HUDEP-2 (cell line): ENCODE results near the gene IQSEC3.

Experiments
- DNase-seq, 76 experiments: peaks; one replicate each; lab custom pipeline; 2025; ENCODE audit not compliant: unreplicated experiment in 76 of 76; lab: John Stamatoyannopoulos, UW

The IQSEC3 gene

GRCh38 chr12:108594-108993 is 42.0 kb downstream of the IQSEC3 start:
- peak in 65 of 76 experiments; percentile 9 to 71 (median 53) for DNase-seq

- no peak for DNase-seq
Measured at GRCh38 chr12:109446-109845, 42.9 kb downstream of the IQSEC3 start.

- DNase-seq = no peak
Measured at GRCh38 chr12:109872-110271, 43.3 kb downstream of the IQSEC3 start.

GRCh38 chr12:111699-112493 is 45.3 kb downstream of the IQSEC3 start:
- DNase-seq = no peak

DNA sequence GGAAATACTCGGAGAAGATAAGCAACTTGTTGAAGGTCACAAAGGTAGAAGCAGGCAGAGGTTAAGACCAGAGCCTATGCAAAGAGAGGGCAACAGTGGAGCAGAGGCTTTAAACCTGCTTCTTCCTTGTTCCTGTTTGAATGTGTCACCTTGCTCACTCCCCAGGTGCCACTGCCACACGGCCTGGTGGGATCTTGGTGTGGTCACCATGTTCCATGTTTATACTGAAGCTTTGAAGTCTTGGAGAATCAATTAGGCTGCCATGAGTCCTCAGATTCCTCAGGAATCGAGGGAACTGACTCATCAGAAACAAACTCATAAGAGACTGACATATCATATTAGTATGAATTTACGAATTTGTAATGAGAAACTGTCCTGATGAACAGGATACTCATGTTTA is 46.8 kb downstream of the IQSEC3 start:
- no peak for DNase-seq

- no peak for DNase-seq
Measured at GRCh38 chr12:114626-115211, 48.2 kb downstream of the IQSEC3 start.

DNA sequence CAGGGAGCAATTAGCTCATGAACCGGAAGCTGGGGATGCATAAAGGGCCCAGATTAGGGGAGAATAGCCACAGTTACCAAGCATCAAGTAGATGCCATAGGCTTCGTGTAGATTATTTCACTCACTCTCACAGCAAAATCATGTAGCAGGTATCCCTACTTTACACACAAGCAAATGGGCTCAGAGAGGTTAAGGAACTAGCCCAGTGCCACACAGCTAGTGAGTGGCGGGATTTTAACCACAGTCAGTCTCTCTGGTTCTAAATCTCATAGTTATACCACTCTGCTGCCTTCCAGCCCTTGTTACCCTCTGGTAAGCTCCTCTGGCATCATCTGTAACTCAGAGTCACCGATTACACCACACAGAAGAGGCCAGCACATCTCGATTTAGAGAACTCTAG is 49.0 kb downstream of the IQSEC3 start:
- no peak for DNase-seq

GRCh38 chr12:115960-116915 is 49.7 kb downstream of the IQSEC3 start:
- no peak for DNase-seq

DNA sequence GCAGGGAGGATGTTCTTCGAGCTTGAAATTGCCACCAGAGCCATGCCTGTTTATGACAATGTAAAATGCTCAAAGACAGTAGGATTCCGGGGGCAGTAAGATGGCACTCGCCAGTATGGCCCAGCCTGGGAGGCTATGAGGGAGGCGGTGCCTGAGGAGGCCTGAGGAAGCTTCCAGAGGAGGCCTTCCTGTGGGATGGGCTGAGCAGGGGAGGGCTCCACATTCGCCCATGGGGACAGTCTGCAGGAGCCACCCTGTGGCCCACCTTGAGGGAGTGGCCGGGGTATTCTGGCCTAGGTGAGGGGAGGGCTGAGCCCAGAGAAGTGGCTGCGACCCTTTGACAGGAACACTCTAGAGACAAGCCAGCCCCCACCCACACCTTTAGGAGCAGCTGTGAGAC is 50.7 kb downstream of the IQSEC3 start:
- no peak for DNase-seq

DNA sequence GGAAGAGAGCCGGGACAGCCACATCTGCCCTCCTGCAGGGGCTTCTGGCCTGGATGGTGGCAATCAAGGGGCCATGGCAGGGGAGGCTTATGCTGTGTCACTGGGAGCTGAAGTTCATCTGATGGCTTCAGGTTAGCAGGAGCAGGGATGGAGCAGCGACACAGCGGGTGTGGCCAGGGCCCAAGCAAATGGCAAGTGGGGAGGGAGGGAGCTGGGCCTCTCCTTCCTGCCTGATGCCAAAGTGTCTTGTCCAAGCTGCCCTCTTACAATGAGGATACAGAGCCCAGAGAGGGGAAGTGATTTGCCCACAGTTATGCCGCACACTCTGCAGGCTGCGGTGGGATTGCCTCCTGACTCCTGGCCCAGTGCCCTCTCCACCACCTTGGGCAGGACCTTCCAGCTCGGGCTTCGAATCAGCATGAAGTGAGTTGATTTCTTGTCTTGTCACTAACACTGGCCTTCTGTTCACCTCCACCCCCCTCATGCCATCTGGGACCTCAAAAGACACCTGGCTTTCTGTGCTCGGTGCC is 51.3 kb downstream of the IQSEC3 start:
- no peak for DNase-seq

DNA sequence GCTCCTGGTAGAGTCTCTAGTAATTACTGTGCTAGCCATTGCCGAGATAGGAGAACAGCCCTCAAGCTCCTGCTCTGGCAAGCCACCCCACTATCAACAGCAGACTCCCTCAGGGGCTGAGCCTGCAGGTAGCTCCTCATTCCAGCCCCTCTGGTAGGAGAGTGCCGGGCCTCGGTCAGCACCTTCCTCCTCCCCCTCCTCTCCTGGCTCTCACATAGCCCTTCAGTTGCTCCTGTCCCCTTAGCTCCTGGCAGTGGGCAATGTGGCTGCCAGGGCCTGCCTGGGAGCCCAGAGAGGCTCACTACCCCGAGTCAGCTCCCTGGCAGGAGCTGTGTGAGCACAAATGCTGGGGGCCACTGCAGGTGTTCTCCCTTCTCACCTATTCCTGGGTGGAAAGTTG is 52.0 kb downstream of the IQSEC3 start:
- DNase-seq = no peak

GRCh38 chr12:120951-121350 is 54.4 kb downstream of the IQSEC3 start:
- DNase-seq = no peak

DNA sequence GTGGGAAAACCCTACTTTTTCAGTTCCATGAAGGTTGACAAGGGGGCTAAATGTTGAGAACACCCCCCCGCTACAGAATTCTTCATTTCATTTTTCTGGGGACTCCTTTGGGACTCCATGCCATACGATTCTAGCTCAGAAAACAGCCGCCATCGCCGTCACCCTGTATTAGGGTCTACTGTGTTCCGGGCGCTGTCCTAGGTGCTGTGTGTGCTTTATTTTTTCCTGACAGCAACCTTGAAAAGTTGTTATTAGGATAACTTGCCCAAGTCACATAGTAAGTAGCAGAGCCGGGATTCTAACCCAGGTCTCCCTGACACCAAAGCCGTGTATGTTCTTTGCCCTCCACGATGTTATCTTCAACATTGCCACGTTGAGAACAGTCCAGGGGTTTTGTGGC is 55.1 kb downstream of the IQSEC3 start:
- no peak for DNase-seq

DNA sequence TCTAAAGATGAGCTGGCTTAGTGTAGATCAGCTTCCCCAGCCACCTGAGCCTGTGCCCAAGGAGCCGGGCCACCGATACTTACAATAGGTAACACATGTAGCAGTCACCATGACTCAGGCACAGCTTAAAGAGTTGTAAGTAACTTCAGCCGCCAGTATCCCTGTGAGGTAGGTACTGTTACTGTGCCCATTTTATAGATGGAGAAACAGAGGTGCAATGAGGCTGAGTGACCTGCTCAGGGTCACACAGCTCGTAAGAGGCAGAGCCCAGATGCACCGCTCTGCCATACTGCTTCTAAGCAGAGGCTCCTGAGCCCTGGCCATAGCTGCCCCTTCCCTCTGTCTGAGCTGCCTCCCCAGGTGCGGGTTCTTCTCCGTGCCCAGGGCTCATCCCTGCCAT is 58.5 kb downstream of the IQSEC3 start:
- no peak for DNase-seq

DNA sequence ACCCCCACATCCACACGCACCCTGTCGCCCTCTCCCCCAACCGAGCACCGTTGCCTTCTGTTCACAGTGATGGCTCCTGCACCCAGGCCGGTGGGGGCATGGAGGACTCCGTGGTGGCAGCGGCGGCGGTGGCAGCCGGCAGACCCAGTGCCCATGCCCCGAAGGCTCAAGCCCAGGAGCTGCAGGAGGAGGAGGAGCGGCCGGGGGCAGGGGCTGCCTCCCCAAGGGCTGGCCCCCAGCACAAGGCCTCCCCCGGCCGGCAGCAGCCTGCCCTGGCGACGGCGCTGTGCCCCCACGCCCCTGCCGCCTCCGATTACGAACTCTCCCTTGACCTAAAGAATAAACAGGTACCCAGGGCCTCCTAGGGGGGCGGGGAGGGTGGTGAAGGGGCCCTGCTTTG is 59.0 kb downstream of the IQSEC3 start:
- no peak for DNase-seq

DNA sequence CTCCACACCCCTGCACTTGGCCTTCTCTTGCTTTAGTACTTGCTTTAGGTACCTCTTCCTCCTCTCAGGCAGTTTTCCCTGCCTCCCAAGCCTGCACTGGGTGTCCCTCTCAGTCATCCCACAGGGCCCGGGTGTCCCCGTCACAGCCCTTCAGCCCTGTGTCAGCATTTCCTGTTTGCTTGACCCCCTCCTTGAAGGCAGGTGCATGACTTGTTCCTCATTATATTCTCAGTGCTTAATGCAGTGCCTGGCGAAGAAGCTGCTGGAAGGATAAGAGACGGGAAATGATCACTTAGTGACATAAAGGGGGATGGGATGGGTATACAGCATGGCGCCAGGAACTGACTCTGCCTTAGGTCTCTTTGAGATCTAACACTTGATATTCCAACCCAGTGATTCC is 61.5 kb downstream of the IQSEC3 start:
- no peak for DNase-seq

DNA sequence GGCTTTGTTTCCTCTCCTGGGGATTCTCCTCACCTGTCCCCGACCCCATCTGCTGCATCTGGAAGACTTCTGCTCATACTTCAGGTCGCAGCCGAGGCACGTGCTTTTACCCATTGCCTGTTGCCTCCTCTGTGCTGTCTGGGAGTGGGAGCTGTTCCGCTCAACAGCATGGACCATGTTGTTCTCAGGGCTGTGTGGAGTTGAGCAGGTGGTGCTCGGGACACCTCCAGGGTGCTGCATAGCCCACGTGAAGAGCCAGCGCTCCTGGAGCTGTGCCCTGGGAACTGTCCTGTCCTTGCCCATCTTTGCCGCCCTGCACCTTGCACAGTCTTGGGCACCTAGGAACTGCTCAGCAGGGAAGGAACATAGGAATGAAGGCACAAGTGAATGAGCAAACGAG is 62.4 kb downstream of the IQSEC3 start:
- no peak for DNase-seq

- DNase-seq = no peak
Measured at GRCh38 chr12:130519-130918, 64.0 kb downstream of the IQSEC3 start.

GRCh38 chr12:131008-131407 is 64.4 kb downstream of the IQSEC3 start:
- DNase-seq = no peak

GRCh38 chr12:131732-132495 is 65.3 kb downstream of the IQSEC3 start:
- no peak for DNase-seq
